HepG2 (cell line): ENCODE measurements around the gene QRFP. TPM values are rescaled to one million over a fixed set of nuclear protein-coding genes. Genes with fewer than 3 reads are reported as not detected.

Experiments
- ATAC-seq: fragments of 200-7000 bp; cut with Tn5 transposase; 3 replicates; pipeline ENCODE4 v1.9.1; 2020; ENCODE audit warnings: mild to moderate bottlenecking, moderate library complexity
- BruUV-seq: library from RNA; stranded (reverse); fragments of 400-500 nt; replicated peaks from 2 replicates; lab custom pipeline; 2021; lab: Mats Ljungman, UMichigan
- CTCF ChIA-PET: fragments of 300-600 bp; formaldehyde crosslinking; extraction: SDS; loops from one replicate; lab custom pipeline; 2021; ENCODE audit warnings: low total read pairs, inconsistent platforms, low intra/inter-chr PET ratio; lab: Yijun Ruan, JAX
- POLR2A ChIA-PET: fragments of 350-600 bp; sonication (Branson Sonifier 250); formaldehyde crosslinking; loops from one replicate; lab custom pipeline; 2020; ENCODE audit warnings: antibody characterized with exemption, inconsistent platforms; lab: Yijun Ruan, JAX
- DNase-seq: peaks from one replicate; pipeline ENCODE4 v3.0.0-alpha.2; 2015; ENCODE audit warnings: low spot score
- FAIRE-seq: peaks from 3 replicates; lab custom pipeline; 2011; peaks lifted over from hg19 to GRCh38; lab: Jason Lieb, UNC
- H2AFZ ChIP-seq: one replicate; pipeline ENCODE4 v1.6.1; 2011; ENCODE audit warnings: low read length, inconsistent platforms
- H3K27ac ChIP-seq: fragments of 300-600 bp; 3 replicates; pipeline ENCODE4 v1.8.0; 2011; ENCODE audit warnings: mixed run types, mild to moderate bottlenecking, mixed read lengths, low read length, inconsistent platforms; ENCODE audit not compliant: insufficient read depth; ENCODE audit errors: extremely low read length
- H3K27me3 ChIP-seq, 2 experiments: fragments of 200-600 bp in 1 of 2; 2 replicates in 1 of 2; 3 replicates in 1 of 2; pipeline versions ENCODE4 v1.6.0 to v1.8.0; 2011; ENCODE audit warnings: low read length in 2 of 2, mild to moderate bottlenecking in 2 of 2, moderate library complexity in 2 of 2, inconsistent platforms in 1 of 2; ENCODE audit not compliant: insufficient read depth in 2 of 2, control insufficient read depth in 1 of 2
- H3K36me3 ChIP-seq, 2 experiments: fragments of 200-600 bp in 1 of 2; replicated peaks in 1 of 2; 2 replicates in 1 of 2; 3 replicates in 1 of 2; pipeline versions ENCODE4 v1.5.1 to v1.8.0; 2011; ENCODE audit warnings: low read length in 2 of 2, inconsistent platforms in 1 of 2; ENCODE audit not compliant: insufficient read depth in 2 of 2, control insufficient read depth in 1 of 2
- H3K4me1 ChIP-seq: 2 replicates; pipeline ENCODE4 v1.5.1; 2012; ENCODE audit warnings: low read length, inconsistent platforms; ENCODE audit not compliant: insufficient read depth
- H3K4me2 ChIP-seq: 2 replicates; pipeline ENCODE4 v1.6.0; 2011; ENCODE audit warnings: low read depth, low read length, inconsistent platforms
- H3K4me3 ChIP-seq, 3 experiments: fragments of 200-600 bp in 1 of 3; sonication (generic), shearing (Covaris generic) in 1 of 3; replicated peaks in 1 of 3; 2 replicates each; pipeline ENCODE4 v1.5.1; 2011 to 2016; ENCODE audit warnings: low read length in 3 of 3, inconsistent platforms in 2 of 3, low read depth in 2 of 3, mild to moderate bottlenecking in 2 of 3, control low read depth in 1 of 3, mixed read lengths in 1 of 3; ENCODE audit not compliant: insufficient read depth in 1 of 3
- H3K79me2 ChIP-seq: one replicate; pipeline ENCODE4 v1.6.1; 2011; ENCODE audit warnings: low read length, inconsistent platforms; ENCODE audit not compliant: insufficient read depth
- H3K9ac ChIP-seq: 2 replicates; pipeline ENCODE4 v1.6.0; 2011; ENCODE audit warnings: mild to moderate bottlenecking, low read depth, low read length, inconsistent platforms; ENCODE audit not compliant: insufficient read depth
- H3K9me3 ChIP-seq: 2 replicates; pipeline ENCODE4 v1.5.1; 2012; ENCODE audit warnings: mild to moderate bottlenecking, low read length
- H4K20me1 ChIP-seq: 2 replicates; pipeline ENCODE4 v1.6.0; 2011; ENCODE audit warnings: inconsistent platforms, mild to moderate bottlenecking, low read length, moderate library complexity; ENCODE audit not compliant: insufficient read depth
- MEIS1 ChIP-seq: sonication (generic); formaldehyde crosslinking; IDR thresholded peaks from 2 replicates; pipeline ENCODE4 v1.9.0; 2021; ENCODE audit warnings: mild to moderate bottlenecking, missing genetic modification reagents, moderate library complexity, borderline replicate concordance
- RFX5 ChIP-seq: IDR thresholded peaks from 2 replicates; pipeline ENCODE4 v1.6.1; 2011; ENCODE audit warnings: low read depth, low read length, improper control_type of control experiment
- SCMH1 ChIP-seq: sonication (generic); formaldehyde crosslinking; IDR thresholded peaks from 2 replicates; pipeline ENCODE4 v1.9.0; 2021; ENCODE audit warnings: missing genetic modification reagents, mild to moderate bottlenecking, borderline replicate concordance
- ZNF180 ChIP-seq: sonication (generic); formaldehyde crosslinking; IDR thresholded peaks from 2 replicates; pipeline ENCODE4 v1.4.0; 2020; ENCODE audit warnings: low read depth, missing genetic modification reagents, borderline replicate concordance
- ZNF768 ChIP-seq: sonication (generic); formaldehyde crosslinking; IDR thresholded peaks from 2 replicates; pipeline ENCODE4 v1.4.0; 2020; ENCODE audit warnings: missing genetic modification reagents
- WGBS: methylation state at CpG from one replicate; pipeline ENCODE4 v1.1.6; 2017; ENCODE audit warnings: low lambda C conversion rate; 5-methylcytosine and 5-hydroxymethylcytosine counted together
- in situ Hi-C: cut with HindIII; loops from 2 replicates; pipeline ENCODE4 v1.10.0; 2017; ENCODE audit warnings: low pct_unique_long_range_greater_than_20kb; ENCODE audit not compliant: extremely low pct_ligation_motif_present
- intact Hi-C: fragments of 100-400 bp; cut with micrococcal nuclease; formaldehyde crosslinking; loops from one replicate; pipeline ENCODE4 v1.10.0; 2022; ENCODE audit not compliant: unreplicated experiment
- polyA plus RNA-seq, 8 experiments: library from polyadenylated mRNA; depleted of rRNA in 3 of 8; stranded (reverse) in 7 of 8; unstranded in 1 of 8; fragments of >200 nt; fragmentation: Illumina TruSeq in 4 of 8; extraction: Trizol in 4 of 8; gene quantifications; 2 replicates each; pipeline versions ENCODE4 v1.2.1 to v1.2.3, GENCODE V29; 2011 to 2016; ENCODE audit warnings: low read depth in 4 of 8, missing spikeins in 1 of 8, mixed read lengths in 1 of 8; ENCODE audit not compliant: insufficient read depth in 1 of 8
- total RNA-seq, 5 experiments: library from RNA; depleted of rRNA; stranded (reverse); fragments of >200 nt; fragmentation: Illumina TruSeq; extraction: Trizol; gene quantifications; 2 replicates each; pipeline ENCODE4 v1.2.3, GENCODE V29; 2016; ENCODE audit warnings: low read depth in 1 of 5
- TF ChIP-seq, protein P1 (sequence below): sonication (generic); formaldehyde crosslinking; IDR thresholded peaks from 2 replicates; pipeline ENCODE4 v1.4.0; 2020; ENCODE audit warnings: missing genetic modification reagents; ENCODE audit errors: not compliant biosample characterization
- TF ChIP-seq, protein P2 (sequence below): sonication (generic); formaldehyde crosslinking; IDR thresholded peaks from 2 replicates; pipeline ENCODE4 v1.9.0; 2021; ENCODE audit warnings: missing genetic modification reagents, borderline replicate concordance

Gene QRFP
- total and polyA plus RNA-seq, 2 of the 13 experiments (the other 11 are each of a cell fraction or from before 2014, with no cell fraction given): not detected

DNA sequence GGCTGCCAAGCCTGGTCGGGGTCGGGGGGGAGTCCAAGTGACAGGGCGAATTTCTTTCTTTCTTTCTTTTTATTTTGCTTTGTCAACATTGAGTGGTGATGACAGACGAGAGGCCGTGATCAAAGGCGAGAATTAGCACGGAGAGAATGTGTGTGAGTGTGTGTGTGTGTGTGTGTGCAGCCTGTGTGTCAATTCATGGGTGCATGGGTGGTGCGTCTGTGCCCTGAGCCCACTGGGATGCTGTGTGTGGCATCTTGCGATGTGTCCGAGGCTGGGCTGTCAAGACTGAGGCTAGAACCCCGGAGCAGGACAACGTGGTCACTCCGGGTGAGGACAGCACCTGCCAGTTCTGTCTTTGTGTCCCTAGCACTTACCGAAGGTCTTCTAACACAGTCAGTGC, 47.2 kb upstream of the QRFP start:
- no peak for FAIRE-seq
- WGBS: 0% methylated on average over 12 of the region's 14 CpGs
- in situ Hi-C loops: loop anchor here (5.0 to 10.0 kb wide), 2 partner anchors 46 to 169 kb away; partner anchors contain the start of gene QRFP

DNA sequence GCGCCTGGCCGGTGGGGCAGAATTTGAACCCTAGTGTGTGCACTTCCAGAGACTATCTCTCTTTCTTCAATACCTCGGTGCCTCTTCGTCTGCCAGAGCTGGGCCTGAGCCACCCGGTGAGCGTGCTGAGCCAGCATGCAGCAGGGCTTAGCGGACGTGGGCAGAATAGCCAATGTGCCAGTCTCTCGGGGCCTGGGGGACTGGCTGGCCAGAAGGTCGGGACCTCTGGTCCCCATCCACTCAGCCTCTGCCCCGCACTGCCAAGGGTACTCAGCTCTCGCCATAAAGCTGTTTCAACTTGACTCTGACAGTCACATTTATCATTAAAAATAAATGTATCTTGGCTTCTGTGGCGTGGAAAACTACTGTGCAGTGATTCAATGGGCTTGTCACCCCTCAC, 46.6 kb upstream of the QRFP start:
- H2AFZ ChIP-seq: no peak overlapping the region
- no peak for DNase-seq
- no peak overlapping the region for H3K27ac ChIP-seq
- no peaks in the 10 kb centered on the region for H3K9me3 ChIP-seq
- TF ChIP-seq, protein P1, sequence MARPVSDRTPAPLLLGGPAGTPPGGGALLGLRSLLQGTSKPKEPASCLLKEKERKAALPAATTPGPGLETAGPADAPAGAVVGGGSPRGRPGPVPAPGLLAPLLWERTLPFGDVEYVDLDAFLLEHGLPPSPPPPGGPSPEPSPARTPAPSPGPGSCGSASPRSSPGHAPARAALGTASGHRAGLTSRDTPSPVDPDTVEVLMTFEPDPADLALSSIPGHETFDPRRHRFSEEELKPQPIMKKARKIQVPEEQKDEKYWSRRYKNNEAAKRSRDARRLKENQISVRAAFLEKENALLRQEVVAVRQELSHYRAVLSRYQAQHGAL: no peak
- no peak for TF ChIP-seq RFX5
- intact Hi-C loops: no loop called here
- no peak for ATAC-seq
- no TSS peak for BruUV-seq
- H3K4me2 ChIP-seq: no peak overlapping the region
- no peak for FAIRE-seq
- H3K4me1 ChIP-seq: peaks cover 3% of the 10 kb centered on the region; the same call in 1 of the 2 replicates
- H3K4me3 ChIP-seq: no peak overlapping the region
- no peak overlapping the region for H3K9ac ChIP-seq
- ChIA-PET CTCF (no interaction called here), POLR2A (no interaction called here)
- in situ Hi-C loops: loop anchor here (5.0 to 10.0 kb wide), 2 partner anchors 46 to 168 kb away; partner anchors contain the start of gene QRFP
- no peaks in the 10 kb centered on the region for H3K36me3 ChIP-seq
- H3K79me2 ChIP-seq: no peaks in the 10 kb centered on the region
- H3K27me3 ChIP-seq: peaks cover 6 to 78% of the 10 kb centered on the region in 2 experiments; a peak in 4 of 5 replicates
- H4K20me1 ChIP-seq: peaks cover 13% of the 10 kb centered on the region; the same call in 1 of the 2 replicates
- WGBS: 35% methylated on average over 7 of the region's 13 CpGs

More for the DNA sequence above, 47.2 kb upstream of the QRFP start:
- no peak for TF ChIP-seq SCMH1 (CRISPR knock-in tag)
- peak; percentile 50; the same call in 1 of the 2 replicates for TF ChIP-seq ZNF768
- TF ChIP-seq, protein P2, sequence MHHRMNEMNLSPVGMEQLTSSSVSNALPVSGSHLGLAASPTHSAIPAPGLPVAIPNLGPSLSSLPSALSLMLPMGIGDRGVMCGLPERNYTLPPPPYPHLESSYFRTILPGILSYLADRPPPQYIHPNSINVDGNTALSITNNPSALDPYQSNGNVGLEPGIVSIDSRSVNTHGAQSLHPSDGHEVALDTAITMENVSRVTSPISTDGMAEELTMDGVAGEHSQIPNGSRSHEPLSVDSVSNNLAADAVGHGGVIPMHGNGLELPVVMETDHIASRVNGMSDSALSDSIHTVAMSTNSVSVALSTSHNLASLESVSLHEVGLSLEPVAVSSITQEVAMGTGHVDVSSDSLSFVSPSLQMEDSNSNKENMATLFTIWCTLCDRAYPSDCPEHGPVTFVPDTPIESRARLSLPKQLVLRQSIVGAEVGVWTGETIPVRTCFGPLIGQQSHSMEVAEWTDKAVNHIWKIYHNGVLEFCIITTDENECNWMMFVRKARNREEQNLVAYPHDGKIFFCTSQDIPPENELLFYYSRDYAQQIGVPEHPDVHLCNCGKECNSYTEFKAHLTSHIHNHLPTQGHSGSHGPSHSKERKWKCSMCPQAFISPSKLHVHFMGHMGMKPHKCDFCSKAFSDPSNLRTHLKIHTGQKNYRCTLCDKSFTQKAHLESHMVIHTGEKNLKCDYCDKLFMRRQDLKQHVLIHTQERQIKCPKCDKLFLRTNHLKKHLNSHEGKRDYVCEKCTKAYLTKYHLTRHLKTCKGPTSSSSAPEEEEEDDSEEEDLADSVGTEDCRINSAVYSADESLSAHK (CRISPR knock-in tag): no peak
- no peak for TF ChIP-seq ZNF180
- TF ChIP-seq MEIS1 (CRISPR knock-in tag): no peak
- H3K27ac ChIP-seq: no peak overlapping the region
- ATAC-seq (no peak), DNase-seq (no peak)
- no peaks in the 10 kb centered on the region for H3K79me2 ChIP-seq
- H4K20me1 ChIP-seq: peaks cover 13% of the 10 kb centered on the region; the same call in 1 of the 2 replicates
- H3K27me3 ChIP-seq: peaks cover 6 to 78% of the 10 kb centered on the region in 2 experiments; a peak in 4 of 5 replicates
- H3K4me2 ChIP-seq: no peak overlapping the region
- H2AFZ ChIP-seq: no peak overlapping the region
- H3K9ac ChIP-seq: no peak overlapping the region
- H3K9me3 ChIP-seq: no peaks in the 10 kb centered on the region
- peaks cover 8% of the 10 kb centered on the region for H3K4me1 ChIP-seq
- H3K4me3 ChIP-seq: no peak overlapping the region
- ChIA-PET CTCF (no interaction called here), POLR2A (no interaction called here)
- intact Hi-C loops: no loop called here
- no TSS peak for BruUV-seq
- no peaks in the 10 kb centered on the region for H3K36me3 ChIP-seq
